Measurements from ENCODE around the gene MED27. TPM values are rescaled to one million over a fixed set of nuclear protein-coding genes. Genes with fewer than 3 reads are reported as not detected.

The MED27 gene
- total RNA-seq, 4 donors from 2014 or later, result 4.1 to 6.3 (median 5.7) TPM

DNA sequence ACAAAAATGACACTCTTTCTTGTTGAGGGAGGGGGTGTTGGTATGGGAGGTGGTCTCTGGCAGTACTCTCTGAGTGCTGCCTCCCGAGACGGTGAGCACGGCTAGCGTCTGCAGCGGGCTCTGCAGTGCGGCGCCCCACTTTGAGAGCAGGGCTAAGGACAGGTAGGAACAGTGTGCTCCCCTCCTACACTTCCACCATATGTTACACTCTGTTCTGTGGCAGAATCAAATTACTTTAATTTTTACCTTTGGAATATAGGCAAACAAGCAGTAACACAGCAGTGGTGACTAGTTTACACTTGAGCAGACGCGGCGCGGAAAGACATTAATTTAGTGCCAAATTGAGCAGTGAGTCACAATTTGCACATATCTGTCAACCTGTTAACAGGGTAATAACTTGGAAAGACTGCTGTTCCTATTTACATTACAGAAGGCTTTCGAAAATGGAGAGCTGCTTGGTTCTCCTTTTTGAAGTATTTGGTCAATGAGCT is 136.3 kb downstream of the MED27 start:
- no peak for DNase-seq

DNA sequence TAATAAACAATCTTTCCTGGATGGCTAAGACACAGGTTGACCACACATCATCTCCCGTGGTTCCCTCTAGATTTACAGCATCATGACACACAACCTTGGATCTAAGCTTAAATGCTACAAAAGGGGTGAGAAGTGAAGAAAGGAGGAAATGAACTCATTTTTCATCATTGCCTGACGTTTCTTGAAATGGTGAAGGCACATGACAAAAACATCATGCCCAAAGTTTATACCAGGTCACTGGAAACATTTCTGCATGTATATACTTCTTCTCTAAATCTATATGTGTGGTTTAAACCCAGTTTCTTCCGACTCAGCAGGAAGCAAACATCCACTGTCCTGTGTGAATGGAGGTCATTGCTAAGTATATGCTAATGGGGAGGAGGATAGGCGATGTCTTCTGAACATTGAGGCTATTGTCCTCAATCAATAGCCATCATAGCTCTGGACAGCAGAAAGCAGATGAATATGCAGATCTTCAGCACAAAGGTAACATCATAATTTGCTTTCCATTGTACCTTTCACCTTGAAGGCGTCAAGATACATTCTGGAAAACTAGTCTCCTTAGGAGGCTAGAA is 137.4 kb downstream of the MED27 start:
- no peaks in the 10 kb centered on the region for H3K9me3 ChIP-seq
- DNase-seq, result no peak
- TF ChIP-seq, protein P1, sequence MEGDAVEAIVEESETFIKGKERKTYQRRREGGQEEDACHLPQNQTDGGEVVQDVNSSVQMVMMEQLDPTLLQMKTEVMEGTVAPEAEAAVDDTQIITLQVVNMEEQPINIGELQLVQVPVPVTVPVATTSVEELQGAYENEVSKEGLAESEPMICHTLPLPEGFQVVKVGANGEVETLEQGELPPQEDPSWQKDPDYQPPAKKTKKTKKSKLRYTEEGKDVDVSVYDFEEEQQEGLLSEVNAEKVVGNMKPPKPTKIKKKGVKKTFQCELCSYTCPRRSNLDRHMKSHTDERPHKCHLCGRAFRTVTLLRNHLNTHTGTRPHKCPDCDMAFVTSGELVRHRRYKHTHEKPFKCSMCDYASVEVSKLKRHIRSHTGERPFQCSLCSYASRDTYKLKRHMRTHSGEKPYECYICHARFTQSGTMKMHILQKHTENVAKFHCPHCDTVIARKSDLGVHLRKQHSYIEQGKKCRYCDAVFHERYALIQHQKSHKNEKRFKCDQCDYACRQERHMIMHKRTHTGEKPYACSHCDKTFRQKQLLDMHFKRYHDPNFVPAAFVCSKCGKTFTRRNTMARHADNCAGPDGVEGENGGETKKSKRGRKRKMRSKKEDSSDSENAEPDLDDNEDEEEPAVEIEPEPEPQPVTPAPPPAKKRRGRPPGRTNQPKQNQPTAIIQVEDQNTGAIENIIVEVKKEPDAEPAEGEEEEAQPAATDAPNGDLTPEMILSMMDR (IDR thresholded peaks at IDR 0.05), result no peak
- TF ChIP-seq POLR2A (IDR thresholded peaks at IDR 0.05), result no peak

More for the DNA sequence above, 136.3 kb downstream of the MED27 start:
- H3K9me3 ChIP-seq, result no peaks in the 10 kb centered on the region
- no peaks in the 10 kb centered on the region for H3K27me3 ChIP-seq
- H3K27ac ChIP-seq, result no peak overlapping the region
- peaks cover 0 to 6% (median 0%) of the 10 kb centered on the region in 3 donors for H3K36me3 ChIP-seq
- TF ChIP-seq POLR2A (IDR thresholded peaks at IDR 0.05), result no peak
- TF ChIP-seq, protein P1 (IDR thresholded peaks at IDR 0.05), result no peak
- no peaks in the 10 kb centered on the region for H3K4me1 ChIP-seq
- H3K4me3 ChIP-seq, result no peak overlapping the region

DNA sequence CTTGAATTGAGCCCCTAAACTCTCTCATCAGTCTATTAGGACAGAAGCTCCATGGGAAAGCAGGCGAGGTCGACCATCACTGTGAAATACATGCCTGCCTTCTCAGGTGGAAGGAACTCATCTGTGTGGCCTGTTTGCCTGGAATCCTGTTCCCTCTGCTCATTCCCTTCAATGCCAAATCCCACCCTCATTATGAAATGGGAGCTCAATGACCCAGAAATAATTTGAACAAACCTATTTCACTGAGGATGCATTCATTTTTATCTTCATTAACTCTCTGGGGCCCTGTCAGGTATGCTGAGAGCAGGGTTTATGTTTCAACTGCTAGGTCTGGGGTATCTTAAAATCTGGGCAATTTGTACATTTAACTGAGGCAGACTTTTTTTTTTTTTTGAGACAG is 142.2 kb downstream of the MED27 start:
- DNase-seq, result no peak
- no peak overlapping the region for H3K27ac ChIP-seq
- no peak for TF ChIP-seq POLR2A (IDR thresholded peaks at IDR 0.05)
- H3K36me3 ChIP-seq, result peaks cover 0 to 15% (median 0%) of the 10 kb centered on the region in 3 donors
- no peaks in the 10 kb centered on the region for H3K4me1 ChIP-seq
- H3K9me3 ChIP-seq, result no peaks in the 10 kb centered on the region
- H3K4me3 ChIP-seq, result no peak overlapping the region
- no peaks in the 10 kb centered on the region for H3K27me3 ChIP-seq

More for the DNA sequence above, 137.4 kb downstream of the MED27 start:
- Histone ChIP-seq H3K27ac (no peak overlapping the region), H3K4me3 (no peak overlapping the region), H3K27me3 (no peaks in the 10 kb centered on the region), H3K36me3 (peaks cover 0 to 12% (median 0%) of the 10 kb centered on the region in 3 donors), H3K4me1 (no peaks in the 10 kb centered on the region)

DNA sequence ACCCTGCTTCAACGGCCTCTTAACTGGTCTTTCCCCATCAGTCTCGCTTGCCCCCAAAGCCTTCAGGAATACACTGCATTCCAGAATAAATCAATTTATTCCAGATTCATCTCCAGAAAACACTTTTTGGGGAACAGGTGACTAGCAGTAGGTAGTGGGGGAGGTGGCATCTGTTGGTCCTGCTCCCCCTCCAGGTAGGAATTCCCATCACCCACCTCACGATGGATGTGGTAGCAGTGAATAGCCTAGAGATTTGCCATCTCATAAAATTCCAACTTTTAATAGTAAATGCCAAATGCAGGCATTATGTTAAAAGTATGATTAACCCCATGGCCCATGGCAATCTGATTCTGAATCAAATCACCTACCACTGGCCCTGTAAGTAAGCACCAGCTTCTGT is 142.7 kb downstream of the MED27 start:
- no peak for TF ChIP-seq POLR2A (IDR thresholded peaks at IDR 0.05)
- TF ChIP-seq, protein P1 (IDR thresholded peaks at IDR 0.05), result no peak
- no peaks in the 10 kb centered on the region for H3K27me3 ChIP-seq
- no peak overlapping the region for H3K4me3 ChIP-seq
- H3K36me3 ChIP-seq, result peaks cover 0 to 15% (median 0%) of the 10 kb centered on the region in 3 donors
- H3K9me3 ChIP-seq, result no peaks in the 10 kb centered on the region
- no peak for DNase-seq
- H3K27ac ChIP-seq, result no peak overlapping the region
- no peaks in the 10 kb centered on the region for H3K4me1 ChIP-seq

DNA sequence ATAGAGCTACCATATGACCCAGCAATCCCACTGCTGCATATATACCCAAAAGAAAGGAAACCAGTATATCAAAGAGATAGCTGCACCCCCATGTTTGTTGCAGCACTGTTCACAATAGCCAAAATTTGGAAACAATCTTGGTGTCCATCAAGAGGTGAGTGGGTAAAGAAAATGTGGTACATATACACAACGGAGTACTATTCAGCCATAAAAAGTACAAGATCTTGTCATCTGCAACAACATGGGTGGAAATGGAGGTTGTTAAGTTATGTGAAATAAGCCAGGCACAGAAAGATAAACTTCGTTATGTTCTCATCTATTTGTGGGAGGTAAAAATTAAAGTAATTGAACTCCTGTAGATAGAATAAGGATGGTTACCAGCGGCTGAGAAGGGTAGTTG is 145.0 kb downstream of the MED27 start:
- Histone ChIP-seq H3K36me3 (peaks cover 0 to 15% (median 0%) of the 10 kb centered on the region in 3 donors), H3K4me3 (no peak overlapping the region), H3K27ac (no peak overlapping the region), H3K9me3 (no peaks in the 10 kb centered on the region), H3K4me1 (no peaks in the 10 kb centered on the region), H3K27me3 (no peaks in the 10 kb centered on the region)
- DNase-seq, result no peak
- TF ChIP-seq POLR2A (IDR thresholded peaks at IDR 0.05), result no peak
- TF ChIP-seq, protein P1 (IDR thresholded peaks at IDR 0.05), result no peak

DNA sequence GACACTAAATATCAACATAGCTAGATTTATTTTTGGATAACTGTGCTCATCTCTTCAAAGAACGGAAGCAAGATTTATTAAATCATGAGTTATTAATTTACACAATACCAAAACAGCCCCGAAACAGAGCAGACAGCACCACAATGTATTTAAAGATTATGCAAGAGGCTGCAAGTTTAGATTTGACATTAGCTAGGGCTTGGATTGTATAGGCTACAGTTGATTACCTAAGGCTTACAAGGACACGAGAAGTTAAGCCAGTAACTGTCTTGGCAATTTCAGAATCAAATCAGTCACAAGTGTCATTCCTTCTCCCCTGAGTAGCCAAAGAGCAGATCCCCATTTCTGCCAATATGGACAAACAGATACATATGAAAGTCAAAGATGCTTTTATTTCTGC is 152.6 kb downstream of the MED27 start:
- DNase-seq, result no peak
- Histone ChIP-seq H3K36me3 (no peaks in the 10 kb centered on the region), H3K4me1 (no peaks in the 10 kb centered on the region), H3K9me3 (no peaks in the 10 kb centered on the region), H3K27ac (no peak overlapping the region), H3K27me3 (no peaks in the 10 kb centered on the region), H3K4me3 (no peak overlapping the region)
- TF ChIP-seq, protein P1 (IDR thresholded peaks at IDR 0.05), result no peak
- no peak for TF ChIP-seq POLR2A (IDR thresholded peaks at IDR 0.05)
